ENCODE data around the gene DERL3. TPM values are rescaled to one million over a fixed set of nuclear protein-coding genes. Genes with fewer than 3 reads are reported as not detected.
"Not testable (repeated sequence)": the region's sequence is repeated elsewhere in the genome, so short reads cannot be mapped to it uniquely, and the experiment has no call there.

The DERL3 gene
- total RNA-seq, 6 experiments from 2014 or later, result 0.21 to 0.88 (median 0.40) TPM

DNA sequence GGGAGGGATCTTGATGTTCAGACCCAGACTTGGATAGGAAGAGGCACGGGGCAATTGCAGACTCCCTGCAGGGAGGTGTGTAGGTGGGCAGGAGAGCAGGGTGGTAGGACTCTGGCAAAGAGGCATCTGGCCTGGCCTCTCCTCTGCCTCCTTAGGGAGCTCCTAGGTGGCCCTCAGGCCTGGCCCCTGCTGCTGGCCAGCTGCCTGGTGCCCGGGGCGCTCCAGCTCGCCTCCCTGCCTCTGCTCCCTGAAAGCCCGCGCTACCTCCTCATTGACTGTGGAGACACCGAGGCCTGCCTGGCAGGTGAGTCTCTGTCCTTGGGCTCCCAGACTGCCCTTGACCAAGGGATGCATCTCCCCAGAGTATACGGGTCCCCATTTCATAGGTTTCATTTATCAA is 38.8 kb upstream of the DERL3 start:
- no peak for DNase-seq
- Mint-ChIP-seq H3K36me3 (ENCODE audit: low read depth) (peaks cover 15% of the 10 kb centered on the region), H3K27ac (no peak overlapping the region), H3K9me3 (no peaks in the 10 kb centered on the region), H3K4me3 (no peak overlapping the region), H3K27me3 (ENCODE audit: insufficient read depth) (no peaks in the 10 kb centered on the region; the same call in 1 of the 2 replicates), H3K4me1 (ENCODE audit: low read depth) (no peaks in the 10 kb centered on the region)
- TF ChIP-seq, protein P1, sequence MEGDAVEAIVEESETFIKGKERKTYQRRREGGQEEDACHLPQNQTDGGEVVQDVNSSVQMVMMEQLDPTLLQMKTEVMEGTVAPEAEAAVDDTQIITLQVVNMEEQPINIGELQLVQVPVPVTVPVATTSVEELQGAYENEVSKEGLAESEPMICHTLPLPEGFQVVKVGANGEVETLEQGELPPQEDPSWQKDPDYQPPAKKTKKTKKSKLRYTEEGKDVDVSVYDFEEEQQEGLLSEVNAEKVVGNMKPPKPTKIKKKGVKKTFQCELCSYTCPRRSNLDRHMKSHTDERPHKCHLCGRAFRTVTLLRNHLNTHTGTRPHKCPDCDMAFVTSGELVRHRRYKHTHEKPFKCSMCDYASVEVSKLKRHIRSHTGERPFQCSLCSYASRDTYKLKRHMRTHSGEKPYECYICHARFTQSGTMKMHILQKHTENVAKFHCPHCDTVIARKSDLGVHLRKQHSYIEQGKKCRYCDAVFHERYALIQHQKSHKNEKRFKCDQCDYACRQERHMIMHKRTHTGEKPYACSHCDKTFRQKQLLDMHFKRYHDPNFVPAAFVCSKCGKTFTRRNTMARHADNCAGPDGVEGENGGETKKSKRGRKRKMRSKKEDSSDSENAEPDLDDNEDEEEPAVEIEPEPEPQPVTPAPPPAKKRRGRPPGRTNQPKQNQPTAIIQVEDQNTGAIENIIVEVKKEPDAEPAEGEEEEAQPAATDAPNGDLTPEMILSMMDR (IDR thresholded peaks at IDR 0.05), result no peak

GRCh38 chr22:23875801-23876200 is 37.0 kb upstream of the DERL3 start:
- DNase-seq, result no peak
- no peak overlapping the region for H3K4me3 Mint-ChIP-seq
- H3K27ac Mint-ChIP-seq, result no peak overlapping the region
- TF ChIP-seq, protein P1 (IDR thresholded peaks at IDR 0.05), result no peak
- H3K4me1 Mint-ChIP-seq (ENCODE audit: low read depth), result no peaks in the 10 kb centered on the region
- no peaks in the 10 kb centered on the region for H3K9me3 Mint-ChIP-seq
- H3K36me3 Mint-ChIP-seq (ENCODE audit: low read depth), result peaks cover 13% of the 10 kb centered on the region
- H3K27me3 Mint-ChIP-seq (ENCODE audit: insufficient read depth), result no peaks in the 10 kb centered on the region; the same call in 1 of the 2 replicates

DNA sequence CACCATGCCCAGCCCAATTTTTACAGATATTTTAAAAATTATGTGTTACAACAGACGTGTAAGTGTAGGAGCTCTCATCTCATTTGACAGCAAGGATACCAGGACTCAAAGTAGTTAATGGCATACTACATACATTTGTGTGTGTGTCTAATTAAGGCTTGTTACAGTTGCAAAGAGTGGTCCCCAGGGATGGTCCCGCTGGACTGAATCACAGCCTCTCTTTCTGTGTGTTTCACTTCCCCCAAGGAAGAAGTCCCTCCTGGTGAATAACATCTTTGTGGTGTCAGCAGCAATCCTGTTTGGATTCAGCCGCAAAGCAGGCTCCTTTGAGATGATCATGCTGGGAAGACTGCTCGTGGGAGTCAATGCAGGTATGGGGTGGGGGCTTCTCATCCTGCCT is 36.1 kb upstream of the DERL3 start:
- no peaks in the 10 kb centered on the region for H3K4me1 Mint-ChIP-seq (ENCODE audit: low read depth)
- peaks cover 7% of the 10 kb centered on the region; the same call in 1 of the 2 replicates for H3K36me3 Mint-ChIP-seq (ENCODE audit: low read depth)
- no peak overlapping the region for H3K27ac Mint-ChIP-seq
- H3K4me3 Mint-ChIP-seq, result no peak overlapping the region
- no peaks in the 10 kb centered on the region; the same call in 1 of the 2 replicates for H3K27me3 Mint-ChIP-seq (ENCODE audit: insufficient read depth)
- DNase-seq, result no peak
- no peaks in the 10 kb centered on the region for H3K9me3 Mint-ChIP-seq
- TF ChIP-seq, protein P1 (IDR thresholded peaks at IDR 0.05), result no peak

GRCh38 chr22:23868580-23868979 is 29.8 kb upstream of the DERL3 start:
- Mint-ChIP-seq H3K27me3 (ENCODE audit: insufficient read depth) (no peaks in the 10 kb centered on the region), H3K36me3 (ENCODE audit: low read depth) (peaks cover 8% of the 10 kb centered on the region; the same call in 1 of the 2 replicates), H3K4me1 (ENCODE audit: low read depth) (no peaks in the 10 kb centered on the region), H3K27ac (no peak overlapping the region), H3K4me3 (no peak overlapping the region), H3K9me3 (no peaks in the 10 kb centered on the region)
- TF ChIP-seq, protein P1 (IDR thresholded peaks at IDR 0.05), result no peak
- no peak for DNase-seq

DNA sequence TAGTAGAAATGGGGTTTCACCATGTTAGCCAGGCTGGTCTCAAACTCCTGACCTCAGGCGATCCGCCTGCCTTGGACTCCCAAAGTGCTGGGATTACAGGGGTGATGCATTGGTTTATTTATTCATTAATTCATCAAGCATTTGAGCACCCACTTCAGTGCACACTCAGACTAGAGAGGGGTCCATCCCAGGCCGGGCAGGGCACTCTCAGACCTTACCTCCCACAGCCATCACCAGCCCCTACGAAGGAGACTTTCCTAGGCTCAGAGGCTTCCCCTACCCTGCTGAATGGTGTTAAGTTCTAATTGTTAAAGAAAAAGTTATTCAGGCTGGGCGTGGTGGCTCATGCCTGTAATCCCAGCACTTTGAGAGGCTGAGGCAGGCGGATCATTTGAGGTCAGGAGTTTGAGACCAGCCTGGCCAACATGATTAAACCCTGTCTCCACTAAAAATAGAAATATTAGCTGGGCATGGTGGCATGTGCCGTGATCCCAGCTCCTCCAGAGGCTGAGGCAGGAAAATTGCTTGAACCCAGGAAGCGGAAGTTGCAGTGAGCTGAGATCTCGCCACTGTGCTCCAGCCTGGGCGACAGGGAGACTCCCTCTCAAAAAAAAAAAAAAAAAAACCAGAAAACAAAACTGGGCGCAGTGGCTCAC is 25.8 kb upstream of the DERL3 start:
- not testable (repeated sequence) for H3K36me3 Mint-ChIP-seq (ENCODE audit: low read depth); H3K27ac Mint-ChIP-seq; DNase-seq; H3K4me3 Mint-ChIP-seq; H3K27me3 Mint-ChIP-seq (ENCODE audit: insufficient read depth); H3K4me1 Mint-ChIP-seq (ENCODE audit: low read depth); H3K9me3 Mint-ChIP-seq

DNA sequence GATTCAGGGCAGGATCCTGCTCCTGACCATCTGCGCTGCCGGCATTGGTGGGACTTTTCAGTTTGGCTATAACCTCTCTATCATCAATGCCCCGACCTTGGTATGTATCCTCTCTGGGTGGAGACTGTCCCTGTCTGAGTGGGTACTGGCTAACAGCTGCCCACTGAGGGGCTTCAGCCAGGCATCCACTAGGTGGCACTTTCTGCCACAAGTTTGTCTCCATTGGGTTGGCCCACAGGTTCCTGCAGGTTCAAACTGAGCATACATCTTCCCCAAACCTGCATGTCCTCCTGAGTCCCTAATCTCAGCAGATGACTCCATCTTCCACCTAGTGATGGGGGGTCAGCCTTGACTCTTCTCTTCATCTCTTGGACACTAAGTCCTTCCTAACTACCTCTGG is 23.3 kb upstream of the DERL3 start:
- DNase-seq, result peak; percentile 36
- Mint-ChIP-seq H3K4me1 (ENCODE audit: low read depth) (peaks cover 13% of the 10 kb centered on the region), H3K27me3 (ENCODE audit: insufficient read depth) (no peaks in the 10 kb centered on the region), H3K36me3 (ENCODE audit: low read depth) (0 out of 2 replicates have a peak, but pooled peaks cover 4% of the 10 kb centered on the region), H3K4me3 (no peak overlapping the region), H3K9me3 (no peaks in the 10 kb centered on the region), H3K27ac (no peak overlapping the region)
- TF ChIP-seq, protein P1 (IDR thresholded peaks at IDR 0.05), result peak; percentile 79

DNA sequence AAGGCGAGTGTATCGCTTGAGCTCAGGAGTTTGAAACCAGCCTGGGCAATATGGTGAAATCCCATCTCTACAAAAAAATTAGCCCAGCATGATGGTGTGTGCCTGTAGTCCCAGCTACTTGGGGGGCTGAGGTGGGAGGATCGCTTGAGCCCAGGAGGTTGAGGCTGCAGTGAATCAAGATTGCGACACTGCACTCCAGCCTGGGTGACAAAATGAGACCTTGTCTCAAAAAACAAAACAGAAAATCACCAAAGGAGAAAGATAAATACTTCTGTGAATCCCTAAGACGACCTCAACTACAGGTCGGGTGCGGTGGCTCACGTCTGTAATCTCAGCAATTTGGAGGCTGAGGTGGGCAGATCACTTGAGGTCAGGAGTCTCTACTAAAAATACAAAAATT is 21.4 kb upstream of the DERL3 start:
- peaks cover 24% of the 10 kb centered on the region for H3K4me1 Mint-ChIP-seq (ENCODE audit: low read depth)
- not testable (repeated sequence) for H3K36me3 Mint-ChIP-seq (ENCODE audit: low read depth); H3K9me3 Mint-ChIP-seq; H3K27me3 Mint-ChIP-seq (ENCODE audit: insufficient read depth); H3K27ac Mint-ChIP-seq; DNase-seq; H3K4me3 Mint-ChIP-seq
